Tibial artery (tissue), 4 donors: ENCODE measurements around the gene WFDC1.

Source experiments
- DNase-seq, 2 donors: peaks; one replicate each; pipeline ENCODE4 v3.0.0-alpha.2; 2019
- H3K27ac ChIP-seq, 2 donors: fragments of 200-600 bp; sonication (generic) in 1 of 2; 1 replicate in 1 of 2; 2 replicates in 1 of 2; pipeline ENCODE4 v1.5.1; 2018 to 2019; ENCODE audit warnings: mild to moderate bottlenecking in 1 of 2
- H3K27me3 ChIP-seq, 2 donors: fragments of 200-600 bp; sonication (generic) in 1 of 2; one replicate each; pipeline versions ENCODE4 v1.5.1 to v1.6.0; 2016 to 2019
- H3K36me3 ChIP-seq, 3 donors: fragments of 200-600 bp; sonication (generic) in 2 of 3; one replicate each; pipeline ENCODE4 v1.5.1; 2016 to 2019; ENCODE audit warnings: mild to moderate bottlenecking in 2 of 3
- H3K4me1 ChIP-seq, 4 donors: fragments of 200-600 bp; sonication (generic) in 2 of 4; 1 replicate in 3 of 4; 2 replicates in 1 of 4; pipeline ENCODE4 v1.5.1; 2016 to 2019
- H3K4me3 ChIP-seq, 2 donors: fragments of 200-600 bp; sonication (generic) in 1 of 2; 1 replicate in 1 of 2; 2 replicates in 1 of 2; pipeline ENCODE4 v1.5.1; 2018 to 2019; ENCODE audit warnings: mild to moderate bottlenecking in 2 of 2
- H3K9me3 ChIP-seq, 3 donors: fragments of 200-600 bp; sonication (generic) in 1 of 3; one replicate each; pipeline ENCODE4 v1.5.1; 2016 to 2019
- CTCF ChIP-seq, 2 experiments: fragments of 200-600 bp in 1 of 2; fragments of 450-650 bp in 1 of 2; IDR thresholded peaks; one replicate each; pipeline ENCODE4 v1.5.1; 2017 to 2019; ENCODE audit warnings: antibody characterized with exemption in 2 of 2, mild to moderate bottlenecking in 1 of 2, moderate library complexity in 1 of 2
- intact Hi-C: fragments of 100-400 bp; cut with DNase I; formaldehyde crosslinking; loops from one replicate; pipeline ENCODE4 v1.15.0; 2023; ENCODE audit warnings: low total_unique reads

WFDC1 gene

GRCh38 chr16:84379008-84379708 lies 84.5 kb downstream of the WFDC1 start:
- H3K27me3 ChIP-seq = peaks cover 0 to 9% of the 10 kb centered on the region in 2 donors
- intact Hi-C loops = no loop called here
- no peaks in the 10 kb centered on the region for H3K4me1 ChIP-seq
- no peaks in the 10 kb centered on the region for H3K36me3 ChIP-seq
- TF ChIP-seq CTCF (IDR thresholded peaks at IDR 0.05) = no peak
- DNase-seq = no peak
- H3K27ac ChIP-seq = no peak overlapping the region
- H3K9me3 ChIP-seq = no peaks in the 10 kb centered on the region
- H3K4me3 ChIP-seq = no peak overlapping the region
